ENCODE measurements around the gene SPRN. TPM values are rescaled to one million over a fixed set of nuclear protein-coding genes. Genes with fewer than 3 reads are reported as not detected.

The SPRN gene
- total and polyA plus RNA-seq, 2 donors (not counting 1 experiment from before 2014, with no cell fraction given): 0.33 to 1.2 TPM

Other genes with a start within 250 kb of the SPRN start
- not detected in 2 replicates for gene UTF1, start 194.4 kb downstream of the SPRN start, total RNA-seq
- not detected in 2 replicates for gene UTF1, start 194.4 kb downstream of the SPRN start, polyA plus RNA-seq
- gene VENTX, start 186.8 kb downstream of the SPRN start, total RNA-seq: not detected in 2 replicates
- not detected in 2 replicates for gene VENTX, start 186.8 kb downstream of the SPRN start, polyA plus RNA-seq
- 1.0 and 2.0 TPM in 2 replicates for gene ADAM8, start 147.8 kb downstream of the SPRN start, total RNA-seq
- 0.23 and 0.26 TPM in 2 replicates for gene ADAM8, start 147.8 kb downstream of the SPRN start, polyA plus RNA-seq
- gene TUBGCP2, start 115.8 kb downstream of the SPRN start, total RNA-seq: 51.6 and 60.8 TPM in 2 replicates
- 31.0 and 46.0 TPM in 2 replicates for gene TUBGCP2, start 115.8 kb downstream of the SPRN start, polyA plus RNA-seq
- 23.6 and 27.7 TPM in 2 replicates for gene ZNF511, start 115.7 kb downstream of the SPRN start, total RNA-seq
- 18.5 and 25.2 TPM in 2 replicates for gene ZNF511, start 115.7 kb downstream of the SPRN start, polyA plus RNA-seq
- gene CALY, start 87.7 kb downstream of the SPRN start, total RNA-seq: 0.26 TPM in 1 of 2 replicates, not detected in the other
- gene CALY, start 87.7 kb downstream of the SPRN start, polyA plus RNA-seq: 0.14 TPM in 1 of 2 replicates, not detected in the other
- gene PRAP1, start 77.3 kb downstream of the SPRN start, total RNA-seq: not detected in 2 replicates
- not detected in 2 replicates for gene PRAP1, start 77.3 kb downstream of the SPRN start, polyA plus RNA-seq
- 6.4 and 15.0 TPM in 2 replicates for gene FUOM, start 66.6 kb downstream of the SPRN start, total RNA-seq
- gene FUOM, start 66.6 kb downstream of the SPRN start, polyA plus RNA-seq: 14.2 and 16.0 TPM in 2 replicates
- gene ECHS1, start 51.3 kb downstream of the SPRN start, total RNA-seq: 48.5 and 63.9 TPM in 2 replicates
- 71.9 and 89.3 TPM in 2 replicates for gene ECHS1, start 51.3 kb downstream of the SPRN start, polyA plus RNA-seq
- gene PAOX, start 45.4 kb downstream of the SPRN start, total RNA-seq: 9.2 and 9.8 TPM in 2 replicates
- gene PAOX, start 45.4 kb downstream of the SPRN start, polyA plus RNA-seq: 2.4 and 3.3 TPM in 2 replicates
- 22.1 and 23.9 TPM in 2 replicates for gene MTG1, start 30.5 kb downstream of the SPRN start, total RNA-seq
- 25.3 and 39.0 TPM in 2 replicates for gene MTG1, start 30.5 kb downstream of the SPRN start, polyA plus RNA-seq
- gene SCART1, start 29.3 kb upstream of the SPRN start, total RNA-seq: 1.3 and 2.5 TPM in 2 replicates
- 0.84 and 0.86 TPM in 2 replicates for gene SCART1, start 29.3 kb upstream of the SPRN start, polyA plus RNA-seq
- gene CYP2E1, start 102.7 kb upstream of the SPRN start, total RNA-seq: 0.26 and 0.50 TPM in 2 replicates
- 0.66 and 0.90 TPM in 2 replicates for gene CYP2E1, start 102.7 kb upstream of the SPRN start, polyA plus RNA-seq
- gene SYCE1, start 141.0 kb upstream of the SPRN start, total RNA-seq: 0.17 and 0.26 TPM in 2 replicates
- 0.30 and 0.41 TPM in 2 replicates for gene SYCE1, start 141.0 kb upstream of the SPRN start, polyA plus RNA-seq
- gene FRG2B, start 202.2 kb upstream of the SPRN start, total RNA-seq: not detected in 2 replicates
- not detected in 2 replicates for gene FRG2B, start 202.2 kb upstream of the SPRN start, polyA plus RNA-seq